Stimulated activated CD8-positive, alpha-beta memory T cell treated with anti-CD3 and anti-CD28 coated beads, Interleukin-7, amount 100 ng/mL, for 1 hour (primary cell): ENCODE measurements around the gene CERK.
A peak's percentile ranks its signal among the peaks of the same experiment; 100 is the strongest.

Source experiments
- DNase-seq, 2 donors: peaks; one replicate each; pipeline ENCODE4 v3.0.0-alpha.2; 2020; ENCODE audit warnings: low read depth in 2 of 2

CERK gene

DNA sequence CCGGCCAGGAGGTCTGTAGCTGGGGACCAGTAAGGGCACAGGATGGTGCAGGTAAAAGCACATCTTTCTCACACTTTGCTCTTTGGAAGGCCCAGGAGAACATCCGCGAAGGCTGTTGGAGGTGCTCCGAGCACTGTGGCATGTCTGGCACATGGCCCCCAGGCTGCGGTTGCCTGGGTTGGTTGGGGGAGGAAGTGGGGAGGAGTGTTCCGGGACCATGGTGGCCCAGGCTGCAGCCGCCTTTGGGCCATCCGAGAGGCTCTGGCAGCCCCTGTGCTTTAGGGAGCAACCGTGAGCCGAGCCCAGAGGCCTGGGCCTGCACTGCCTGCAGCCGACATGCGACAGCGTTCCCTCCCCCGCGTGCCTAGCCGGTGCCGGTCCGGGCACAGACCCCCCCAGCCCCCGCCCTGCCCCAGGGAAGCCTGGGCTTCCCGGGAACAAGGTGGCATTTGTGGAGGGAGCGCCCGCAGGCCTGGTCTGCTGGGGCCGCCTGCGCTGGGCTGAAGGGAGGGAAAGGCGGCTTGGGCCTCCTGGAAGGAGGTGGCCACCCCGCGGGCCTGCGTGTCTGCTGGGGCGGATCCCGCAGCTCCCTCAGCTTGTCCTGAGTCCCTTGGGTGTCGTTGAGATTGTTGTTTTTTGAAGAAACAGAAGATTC lies 59.9 kb downstream of the CERK start:
- no peak for DNase-seq

DNA sequence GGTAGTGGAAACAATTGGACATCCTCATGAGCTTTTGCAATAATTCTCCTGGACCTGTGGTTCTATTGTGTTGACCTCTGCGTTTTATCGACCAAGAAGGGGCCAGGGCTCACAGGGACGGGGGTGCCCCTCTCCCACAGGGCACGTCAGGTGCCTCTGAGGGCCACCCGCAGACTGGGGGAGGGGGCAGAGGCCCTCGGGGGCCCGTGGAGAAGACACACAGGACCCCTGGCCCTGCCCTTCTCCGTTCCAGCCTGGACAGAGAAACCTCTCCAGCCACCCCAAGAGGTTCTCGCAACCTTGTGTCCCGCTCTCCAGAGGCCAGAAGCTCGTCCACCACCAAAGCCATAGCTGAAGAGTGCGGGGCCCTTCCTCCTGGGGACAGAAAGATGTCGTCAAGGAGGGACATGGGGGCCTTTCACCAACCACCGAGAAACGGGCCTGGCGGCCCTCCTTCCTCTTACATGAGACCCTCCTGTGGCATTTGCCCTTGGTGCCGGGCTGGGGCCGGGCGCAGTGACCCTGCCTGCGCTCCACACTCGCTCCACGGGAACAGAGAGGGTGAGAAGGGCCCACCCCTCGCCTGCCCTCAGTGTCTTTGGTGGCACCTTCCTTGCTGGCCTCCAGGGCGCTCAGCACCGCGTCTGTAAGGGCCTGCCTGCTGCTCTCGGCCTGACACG lies 60.6 kb downstream of the CERK start:
- DNase-seq, result no peak

DNA sequence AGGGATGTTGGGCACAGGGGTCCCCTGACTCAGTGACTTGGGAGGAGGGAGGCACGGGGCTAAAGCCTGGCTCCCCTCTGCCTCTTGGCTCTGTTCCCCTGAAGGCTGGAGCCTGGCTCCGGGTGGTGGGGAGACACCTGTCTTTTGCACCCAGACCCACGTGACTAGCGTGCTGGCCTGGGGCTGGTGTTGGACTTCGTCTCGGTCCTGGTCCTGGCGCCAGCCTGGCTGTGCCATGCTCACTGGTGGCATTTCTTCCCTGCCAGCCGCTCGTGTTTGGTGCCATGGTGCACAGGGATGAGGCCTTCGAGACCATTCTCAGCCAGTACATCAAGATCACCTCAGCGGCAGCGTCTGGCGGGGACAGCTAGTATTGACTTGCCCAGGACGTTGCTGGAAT lies 61.2 kb downstream of the CERK start:
- no peak for DNase-seq

DNA sequence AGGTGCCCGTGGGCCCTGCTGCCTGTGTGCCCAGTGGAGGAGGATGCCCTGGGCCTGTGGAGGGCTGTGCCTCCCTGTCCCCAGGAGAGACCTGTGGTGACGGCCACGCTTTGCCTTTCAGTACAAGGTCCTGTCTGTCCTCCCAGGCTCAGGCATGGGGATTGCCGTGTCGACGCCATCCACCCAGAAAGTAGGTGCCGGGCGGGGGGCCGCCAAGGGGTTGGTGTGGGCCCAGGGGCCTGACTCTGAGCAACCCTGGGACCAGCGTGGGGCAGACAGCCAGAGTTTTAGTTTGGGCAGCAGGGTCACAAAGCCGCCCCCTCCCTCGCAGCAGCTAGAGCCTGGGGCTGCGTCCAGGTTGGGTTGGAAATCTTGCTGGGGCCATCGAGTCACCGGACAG lies 61.6 kb downstream of the CERK start:
- DNase-seq, result no peak

DNA sequence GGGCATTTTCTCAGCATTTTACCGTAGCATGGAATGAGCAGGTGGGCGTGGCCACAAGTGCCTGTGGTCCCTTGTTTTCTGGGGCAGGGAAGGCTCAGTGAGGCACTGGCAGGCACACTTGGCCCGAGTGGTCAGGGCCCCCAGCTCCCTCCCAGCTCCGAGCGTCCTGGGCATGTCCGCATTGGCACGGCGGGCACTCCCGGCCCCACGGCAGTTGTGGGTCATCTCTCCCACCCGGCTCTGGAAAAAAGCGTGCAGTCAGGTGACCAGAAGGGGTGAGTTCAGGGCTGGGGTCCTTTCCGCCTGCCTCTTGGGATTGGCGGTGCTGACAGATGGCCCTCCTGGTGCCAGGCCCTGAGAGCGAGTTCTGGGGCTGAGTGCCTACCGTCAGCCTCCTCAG lies 62.1 kb downstream of the CERK start:
- DNase-seq, result no peak

DNA sequence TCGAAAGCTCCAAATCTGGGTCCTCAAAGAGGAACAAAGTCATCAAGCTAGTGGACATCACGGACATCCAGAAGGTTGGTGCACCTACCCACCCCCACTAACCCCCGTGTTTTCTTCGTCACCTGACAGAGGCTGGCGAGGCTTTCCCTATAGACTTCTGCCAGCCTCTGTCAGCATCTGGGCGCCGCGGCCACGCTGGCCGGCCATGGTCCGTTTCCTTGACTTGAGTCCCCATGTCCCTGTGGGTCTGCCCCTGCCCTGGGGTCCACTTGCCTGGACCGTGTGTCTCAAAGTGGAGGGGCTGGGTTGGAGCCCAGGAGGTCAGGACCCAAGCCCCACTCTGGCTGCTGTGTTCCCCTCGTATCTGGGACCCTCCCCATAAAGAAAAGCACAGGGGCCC lies 62.6 kb downstream of the CERK start:
- no peak for DNase-seq

DNA sequence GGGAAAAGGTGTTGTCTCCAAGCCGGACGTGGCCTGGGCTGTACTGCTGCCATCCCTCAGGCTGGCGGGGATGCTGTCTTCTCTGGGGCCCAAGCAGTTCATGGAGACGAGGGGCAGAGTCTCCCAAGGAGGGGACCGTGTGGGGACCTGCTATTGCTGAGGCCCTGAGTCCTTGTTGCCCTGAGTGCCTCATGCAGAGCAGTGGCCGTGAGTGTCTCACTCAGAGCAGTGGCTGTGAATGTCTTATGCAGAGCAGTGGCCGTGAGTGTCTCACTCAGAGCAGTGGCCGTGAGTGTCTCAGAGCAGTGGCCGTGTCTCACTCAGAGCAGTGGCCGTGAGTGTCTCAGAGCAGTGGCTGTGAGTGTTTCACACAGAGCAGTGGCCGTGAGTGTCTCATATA lies 63.1 kb downstream of the CERK start:
- no peak for DNase-seq

DNA sequence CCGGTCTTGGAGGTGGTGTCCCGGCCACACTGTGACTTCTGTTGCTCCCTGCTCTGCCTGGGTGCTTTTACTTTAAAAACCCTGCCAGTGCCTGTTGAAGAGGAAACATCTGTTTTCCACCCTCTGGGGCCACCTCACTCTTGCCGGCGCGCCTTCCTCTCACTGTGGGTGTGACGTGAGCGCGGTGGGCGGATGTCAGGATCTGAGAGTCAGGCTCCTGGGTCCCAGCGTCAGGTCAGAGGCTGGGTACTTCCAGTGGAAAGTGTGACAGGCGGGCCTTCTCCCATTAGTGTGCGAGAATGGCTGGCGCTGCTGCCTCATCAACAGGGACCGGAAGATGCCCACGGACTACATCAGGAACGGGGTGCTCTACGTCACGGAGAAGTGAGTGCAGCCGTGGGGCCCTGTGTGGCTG lies 63.7 kb downstream of the CERK start:
- DNase-seq, result peak; percentile 72 to 83

DNA sequence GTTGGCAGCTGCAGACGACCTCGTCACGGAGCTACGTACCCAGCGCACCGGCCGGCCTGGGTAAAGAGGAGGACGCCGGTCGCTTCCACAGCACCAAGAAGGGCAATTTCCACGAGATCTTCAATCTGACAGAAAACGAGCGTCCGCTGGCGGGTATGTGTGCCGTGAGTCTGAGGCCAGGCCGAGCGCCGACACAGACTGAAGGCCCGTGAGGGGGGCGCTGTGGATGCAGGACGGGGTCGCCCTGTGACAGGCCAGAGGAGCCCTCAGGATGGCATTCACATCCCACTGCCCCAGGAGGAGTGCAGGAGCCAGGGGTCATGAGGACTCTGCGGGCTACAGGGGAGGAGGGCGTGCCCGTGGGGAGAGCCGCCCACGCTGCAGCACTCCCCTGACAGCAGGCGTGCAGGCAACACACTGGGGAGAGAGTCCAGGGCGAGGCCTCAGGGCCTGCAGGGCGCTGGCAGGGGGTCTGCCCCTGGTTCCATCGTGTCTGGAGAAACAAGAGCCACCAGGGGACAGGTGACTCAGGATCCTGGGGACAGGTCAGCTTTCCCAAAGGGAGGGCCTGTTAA lies 64.3 kb downstream of the CERK start:
- DNase-seq, result no peak

DNA sequence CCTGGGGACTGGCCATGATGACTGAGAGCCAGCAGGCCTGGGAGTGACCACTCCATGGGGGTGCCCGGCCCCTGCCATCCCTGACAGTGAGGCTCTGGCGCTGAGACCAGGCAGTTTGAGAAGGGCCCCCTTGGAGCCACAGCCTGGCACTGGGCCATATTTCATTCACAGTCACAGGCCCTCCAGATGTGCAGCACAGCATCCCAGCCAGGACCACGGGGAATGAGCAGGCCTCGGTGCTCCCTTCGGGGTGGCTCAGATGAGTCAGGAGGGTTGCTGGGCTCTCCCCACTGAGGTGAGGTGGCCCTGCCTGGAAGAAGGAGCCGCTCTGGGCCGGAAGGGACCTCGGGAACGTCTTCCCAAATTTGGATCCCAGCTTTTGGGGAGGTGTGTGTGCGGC lies 64.8 kb downstream of the CERK start:
- no peak for DNase-seq

DNA sequence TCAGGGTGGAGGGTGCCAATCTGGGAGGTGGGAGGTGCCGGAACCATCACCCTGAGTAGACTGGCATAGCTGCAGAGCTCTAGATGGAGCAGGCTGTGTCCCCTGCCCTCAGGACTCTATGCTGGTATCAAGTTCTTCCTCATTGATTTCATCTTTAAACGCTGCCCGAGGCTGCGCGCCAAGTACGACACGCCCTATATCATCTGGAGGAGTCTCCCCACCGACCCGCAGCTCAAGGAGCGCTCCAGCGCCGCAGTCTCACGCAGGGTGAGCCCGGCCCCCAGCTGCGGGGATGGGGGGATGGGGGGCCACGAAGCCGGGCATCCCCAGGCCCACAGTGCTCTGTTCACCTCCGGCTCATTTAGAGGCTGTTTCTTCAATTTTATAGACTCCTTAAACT lies 65.3 kb downstream of the CERK start:
- DNase-seq, result no peak

DNA sequence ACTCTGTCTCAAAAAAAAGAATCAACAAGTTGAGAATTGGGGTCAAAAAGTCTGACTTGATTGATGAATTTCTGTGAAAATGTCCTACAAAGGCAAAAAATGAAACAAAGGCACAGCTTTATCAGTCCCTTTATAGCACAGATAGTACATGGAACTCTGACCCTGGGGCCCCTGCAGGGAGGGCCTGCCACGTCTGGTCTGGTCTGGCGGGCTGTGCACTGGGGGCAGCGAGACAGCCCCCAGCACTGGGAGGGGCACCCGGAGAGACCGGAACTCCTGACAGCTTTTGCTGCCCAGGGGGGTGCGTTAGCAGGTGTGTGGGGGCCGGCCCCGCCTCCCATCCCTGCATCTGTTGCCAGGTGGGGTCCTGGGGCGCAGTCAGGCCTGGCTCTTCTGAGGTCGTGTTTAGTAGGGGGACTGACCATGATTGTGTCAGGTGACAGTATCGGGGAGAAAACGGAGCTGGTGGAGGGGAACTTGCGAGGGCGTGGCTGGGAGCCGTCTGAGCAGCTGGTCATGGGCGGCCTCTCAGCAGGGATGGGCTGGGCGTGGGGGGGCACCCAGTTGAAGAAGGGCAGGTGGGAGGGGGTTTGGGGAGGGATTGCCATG lies 66.1 kb downstream of the CERK start:
- DNase-seq, result no peak

DNA sequence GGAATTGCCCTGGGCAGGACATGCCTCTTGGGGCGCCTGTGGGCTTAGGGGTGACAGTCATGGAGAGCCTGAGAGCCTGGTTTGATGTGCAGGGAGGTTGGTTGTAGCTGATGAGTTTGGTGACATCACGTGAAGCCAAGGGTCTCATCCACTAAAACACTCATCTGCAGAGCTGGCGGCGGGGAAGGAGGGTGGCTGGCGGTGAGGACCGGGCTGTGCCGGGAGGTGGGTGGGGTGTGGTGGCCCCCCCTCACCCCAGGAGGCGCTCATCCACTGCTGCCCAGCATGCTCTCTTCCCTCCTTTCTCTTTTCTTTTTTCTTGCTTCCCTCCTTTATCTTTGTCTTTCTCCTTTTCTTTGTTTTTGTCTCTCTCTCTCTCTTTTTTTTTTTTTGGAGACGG lies 68.9 kb downstream of the CERK start:
- DNase-seq, result no peak

DNA sequence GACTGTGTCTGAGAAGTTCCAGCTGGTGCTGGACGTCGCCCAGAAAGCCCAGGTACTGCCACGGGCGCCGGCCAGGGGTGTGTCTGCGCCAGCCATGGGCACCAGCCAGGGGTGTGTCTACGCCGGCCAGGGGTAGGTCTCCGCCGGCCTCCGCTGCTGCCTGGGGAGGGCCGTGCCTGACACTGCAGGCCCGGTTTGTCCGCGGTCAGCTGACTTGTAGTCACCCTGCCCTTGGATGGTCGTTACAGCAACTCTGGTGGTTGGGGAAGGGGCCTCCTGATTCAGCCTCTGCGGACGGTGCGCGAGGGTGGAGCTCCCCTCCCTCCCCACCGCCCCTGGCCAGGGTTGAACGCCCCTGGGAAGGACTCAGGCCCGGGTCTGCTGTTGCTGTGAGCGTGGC lies 69.9 kb downstream of the CERK start:
- DNase-seq, result no peak

DNA sequence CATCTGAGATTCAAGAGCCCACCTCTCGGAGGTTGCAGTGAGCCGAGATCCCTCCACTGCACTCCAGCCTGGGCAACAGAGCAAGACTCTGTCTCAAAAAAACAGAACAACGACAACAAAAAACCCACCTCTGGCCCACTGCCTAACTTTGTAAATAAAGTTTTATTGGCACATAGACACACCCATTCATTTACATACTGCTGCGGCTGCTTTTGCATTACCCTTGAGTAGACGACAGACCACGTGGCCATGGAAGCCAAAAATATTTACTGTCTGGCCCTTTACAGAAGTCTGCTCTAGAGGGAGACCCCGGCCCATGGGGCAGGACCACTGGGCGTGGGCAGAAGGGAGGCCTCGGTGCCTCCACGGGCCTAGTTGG lies 70.8 kb downstream of the CERK start:
- DNase-seq, result no peak

DNA sequence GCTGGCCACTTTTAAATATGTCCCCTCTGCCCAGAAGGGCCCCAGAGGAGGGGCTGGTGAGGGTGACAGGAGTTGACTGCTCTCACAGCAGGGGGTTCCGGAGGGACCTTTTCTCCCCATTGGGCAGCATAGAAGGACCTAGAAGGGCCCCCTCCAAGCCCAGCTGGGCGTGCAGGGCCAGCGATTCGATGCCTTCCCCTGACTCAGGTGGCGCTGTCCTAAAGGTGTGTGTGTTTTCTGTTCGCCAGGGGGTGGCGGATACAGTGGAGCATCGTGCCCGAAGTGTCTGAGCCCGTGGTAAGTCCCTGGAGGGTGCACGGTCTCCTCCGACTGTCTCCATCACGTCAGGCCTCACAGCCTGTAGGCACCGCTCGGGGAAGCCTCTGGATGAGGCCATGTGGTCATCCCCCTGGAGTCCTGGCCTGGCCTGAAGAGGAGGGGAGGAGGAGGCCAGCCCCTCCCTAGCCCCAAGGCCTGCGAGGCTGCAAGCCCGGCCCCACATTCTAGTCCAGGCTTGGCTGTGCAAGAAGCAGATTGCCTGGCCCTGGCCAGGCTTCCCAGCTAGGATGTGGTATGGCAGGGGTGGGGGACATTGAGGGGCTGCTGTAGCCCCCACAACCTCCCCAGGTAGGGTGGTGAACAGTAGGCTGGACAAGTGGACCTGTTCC lies 71.3 kb downstream of the CERK start:
- DNase-seq, result no peak

DNA sequence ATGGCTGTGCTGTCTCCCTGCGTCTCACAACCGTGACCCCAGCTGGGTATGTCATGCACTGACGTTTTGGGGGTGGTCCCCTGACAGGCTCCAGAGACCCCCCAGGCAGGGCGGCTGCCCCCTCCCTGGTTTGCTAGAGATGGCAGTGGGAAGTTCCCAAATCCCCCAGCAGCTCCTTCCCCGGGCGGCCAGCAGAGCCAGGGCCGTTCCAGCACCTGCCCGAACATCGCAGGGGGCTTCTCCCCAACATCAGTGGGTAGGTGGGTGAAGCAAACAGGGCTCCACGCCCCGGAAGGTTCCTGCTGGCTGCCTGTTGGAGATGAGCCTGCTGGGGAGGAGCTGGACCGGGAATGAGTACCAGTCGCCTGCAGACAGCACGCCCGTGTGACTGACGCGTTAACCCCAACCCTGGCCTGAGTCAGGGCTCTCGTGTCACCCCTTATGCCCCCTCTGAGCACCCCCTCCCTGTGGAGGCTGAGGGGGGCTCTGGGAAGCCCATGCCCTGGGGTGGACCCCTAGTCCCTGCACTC lies 72.2 kb downstream of the CERK start:
- no peak for DNase-seq

DNA sequence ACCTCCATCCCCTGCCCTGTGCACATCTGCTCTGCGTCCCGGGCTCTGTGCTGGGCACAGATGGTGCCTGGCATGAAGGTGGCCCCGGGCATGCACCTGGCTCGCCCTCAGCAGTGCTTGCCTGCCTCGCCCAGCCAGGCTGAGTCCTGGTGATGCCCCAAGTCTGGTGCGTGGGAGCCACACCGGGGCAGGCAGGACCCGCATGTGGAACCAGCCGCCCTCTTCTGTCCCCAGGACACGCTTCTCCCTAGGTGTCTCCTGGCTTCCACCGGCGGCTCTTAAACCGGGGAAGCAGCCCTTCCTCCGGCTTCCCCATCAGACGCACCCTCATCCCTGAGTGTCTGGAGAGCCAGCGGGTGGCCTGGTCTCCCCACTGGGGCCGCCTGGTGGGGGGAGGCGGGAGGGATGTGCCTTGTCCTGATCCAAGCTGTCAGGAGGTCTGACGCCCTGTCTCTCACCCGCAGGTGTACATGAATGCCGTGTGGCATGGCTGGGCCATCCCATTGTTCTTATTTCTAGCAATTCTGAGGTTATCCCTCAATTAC lies 72.8 kb downstream of the CERK start:
- DNase-seq, result no peak

DNA sequence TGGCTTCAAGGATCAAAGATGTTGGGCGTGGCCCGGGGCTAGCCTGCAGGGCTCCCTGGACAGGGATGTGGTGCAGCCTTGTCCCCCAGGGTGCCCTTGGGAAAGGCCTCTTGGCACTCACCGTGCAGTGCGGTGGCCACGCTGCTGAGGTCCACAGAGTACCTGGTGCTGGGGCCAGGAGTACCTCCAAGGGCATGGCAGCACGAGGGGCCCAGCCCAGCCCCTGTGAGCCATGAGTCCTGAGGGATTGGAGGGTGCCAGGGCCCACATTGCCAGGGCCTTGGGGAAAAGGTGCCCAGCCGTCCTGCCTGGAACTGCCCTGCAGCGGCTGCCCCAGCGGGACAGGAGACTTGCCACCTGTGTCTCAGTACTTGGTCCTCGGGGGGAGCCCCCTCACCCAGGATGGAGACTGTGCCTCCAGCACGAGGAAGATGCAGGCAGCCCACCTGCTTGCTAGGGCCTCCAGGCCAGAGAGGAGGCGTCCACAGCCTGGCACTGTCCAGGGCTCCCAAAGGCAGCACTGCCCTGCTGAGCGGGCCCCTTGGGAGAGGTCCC lies 73.7 kb downstream of the CERK start:
- DNase-seq, result no peak

DNA sequence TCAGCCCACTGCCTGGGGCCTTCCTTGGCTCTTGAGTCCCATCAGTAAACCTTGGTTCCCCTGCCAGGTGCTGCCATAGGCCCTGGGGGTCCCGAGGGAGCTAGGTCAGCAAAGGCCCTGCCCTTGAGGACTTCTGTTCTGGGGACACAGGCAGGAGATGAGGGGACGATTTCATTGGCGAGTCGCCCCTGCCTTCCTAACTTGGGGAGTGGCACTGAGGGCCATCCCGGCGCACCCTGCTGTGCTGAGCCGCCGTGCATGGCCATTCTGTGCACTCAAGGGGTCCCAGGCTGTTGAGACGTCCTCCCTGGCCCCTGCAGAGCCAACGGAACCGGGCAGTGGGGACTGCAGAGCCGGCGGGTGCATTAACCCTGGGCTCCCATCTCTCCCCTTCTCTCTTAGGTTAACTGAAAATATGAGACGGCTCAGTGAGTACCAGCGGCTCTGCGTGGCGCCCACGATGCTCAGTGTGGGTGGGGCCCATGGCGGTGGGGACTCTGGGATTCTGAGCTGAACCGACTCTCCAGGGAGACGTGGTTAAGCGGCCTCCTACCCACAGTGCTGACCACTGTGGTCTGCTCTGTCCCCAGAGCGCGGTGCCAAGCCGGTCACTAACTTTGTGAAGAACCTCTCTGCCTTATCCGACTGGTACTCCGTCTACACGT lies 74.5 kb downstream of the CERK start:
- DNase-seq, result no peak

DNA sequence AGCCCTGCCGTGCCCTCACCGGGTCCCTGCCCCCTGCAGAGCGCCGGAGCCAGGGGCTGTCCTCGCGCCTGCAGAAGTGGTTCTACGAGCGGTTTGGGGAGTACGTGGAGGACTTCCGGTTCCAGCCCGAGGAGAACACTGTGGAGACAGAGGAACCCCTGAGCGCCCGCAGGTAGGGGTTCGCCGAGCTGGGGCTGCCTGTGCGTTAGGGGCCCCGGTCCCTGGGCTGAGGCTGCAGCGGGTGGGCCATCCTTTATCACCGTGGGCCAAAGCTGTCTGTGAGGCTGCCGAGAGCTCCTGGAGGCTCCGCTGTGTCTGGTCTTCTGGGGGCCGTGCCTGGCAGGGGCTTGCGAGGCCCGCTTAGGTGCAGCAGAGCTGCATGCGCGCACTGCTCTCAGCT lies 75.1 kb downstream of the CERK start:
- no peak for DNase-seq
